ENCODE results near the gene COL9A3. TPM values are rescaled to one million over a fixed set of nuclear protein-coding genes. Genes with fewer than 3 reads are reported as not detected.

The COL9A3 gene
- total RNA-seq, 1 donor from 2014 or later = not detected

DNA sequence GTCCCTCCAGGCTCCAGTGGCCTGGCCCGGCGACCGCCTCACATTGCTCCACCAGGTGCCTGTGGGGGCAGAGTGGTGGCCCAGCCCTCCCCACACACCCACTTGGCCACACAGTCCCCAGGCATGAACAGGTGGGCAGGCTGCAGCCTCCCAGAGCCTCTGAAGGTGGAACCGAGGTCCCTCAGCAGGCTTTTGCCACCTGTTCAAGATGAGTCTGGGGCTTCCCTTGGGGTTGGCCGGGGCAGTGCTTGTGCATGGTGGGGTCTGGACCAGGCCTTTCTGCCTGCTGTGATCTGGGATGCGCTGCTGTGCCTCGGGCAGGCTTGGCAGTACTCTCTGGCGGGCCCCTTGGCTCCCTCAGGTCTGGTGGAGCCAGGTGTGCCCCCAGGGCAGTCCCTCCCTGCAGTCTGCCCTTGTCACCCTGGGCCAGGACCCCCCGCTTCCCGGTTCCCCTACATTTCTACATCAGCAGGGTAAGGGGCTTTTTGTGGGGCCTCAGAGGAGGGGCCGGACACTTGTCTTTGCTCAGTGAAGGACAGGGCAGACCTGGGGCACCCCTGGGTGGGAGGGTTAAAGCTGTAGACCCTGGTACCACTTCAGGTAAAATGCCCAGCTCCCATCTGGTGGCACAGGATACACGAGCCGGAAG lies 2.7 kb upstream of the COL9A3 start:
- FAIRE-seq = no peak
- no peak overlapping the region for H3K4me3 ChIP-seq (ENCODE audit: low read depth, low read length)
- TF ChIP-seq, protein P1, sequence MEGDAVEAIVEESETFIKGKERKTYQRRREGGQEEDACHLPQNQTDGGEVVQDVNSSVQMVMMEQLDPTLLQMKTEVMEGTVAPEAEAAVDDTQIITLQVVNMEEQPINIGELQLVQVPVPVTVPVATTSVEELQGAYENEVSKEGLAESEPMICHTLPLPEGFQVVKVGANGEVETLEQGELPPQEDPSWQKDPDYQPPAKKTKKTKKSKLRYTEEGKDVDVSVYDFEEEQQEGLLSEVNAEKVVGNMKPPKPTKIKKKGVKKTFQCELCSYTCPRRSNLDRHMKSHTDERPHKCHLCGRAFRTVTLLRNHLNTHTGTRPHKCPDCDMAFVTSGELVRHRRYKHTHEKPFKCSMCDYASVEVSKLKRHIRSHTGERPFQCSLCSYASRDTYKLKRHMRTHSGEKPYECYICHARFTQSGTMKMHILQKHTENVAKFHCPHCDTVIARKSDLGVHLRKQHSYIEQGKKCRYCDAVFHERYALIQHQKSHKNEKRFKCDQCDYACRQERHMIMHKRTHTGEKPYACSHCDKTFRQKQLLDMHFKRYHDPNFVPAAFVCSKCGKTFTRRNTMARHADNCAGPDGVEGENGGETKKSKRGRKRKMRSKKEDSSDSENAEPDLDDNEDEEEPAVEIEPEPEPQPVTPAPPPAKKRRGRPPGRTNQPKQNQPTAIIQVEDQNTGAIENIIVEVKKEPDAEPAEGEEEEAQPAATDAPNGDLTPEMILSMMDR (IDR thresholded peaks at IDR 0.05; ENCODE audit: insufficient read depth, low read length, severe bottlenecking) = no peak
- peaks cover 18% of the 10 kb centered on the region for H3K36me3 ChIP-seq (ENCODE audit: control insufficient read depth, insufficient read depth, low read length)
- H3K27me3 ChIP-seq (ENCODE audit: control insufficient read depth, insufficient read depth, low read length) = peaks cover 25% of the 10 kb centered on the region
- DNase-seq (ENCODE audit: low read depth) = no peak

DNA sequence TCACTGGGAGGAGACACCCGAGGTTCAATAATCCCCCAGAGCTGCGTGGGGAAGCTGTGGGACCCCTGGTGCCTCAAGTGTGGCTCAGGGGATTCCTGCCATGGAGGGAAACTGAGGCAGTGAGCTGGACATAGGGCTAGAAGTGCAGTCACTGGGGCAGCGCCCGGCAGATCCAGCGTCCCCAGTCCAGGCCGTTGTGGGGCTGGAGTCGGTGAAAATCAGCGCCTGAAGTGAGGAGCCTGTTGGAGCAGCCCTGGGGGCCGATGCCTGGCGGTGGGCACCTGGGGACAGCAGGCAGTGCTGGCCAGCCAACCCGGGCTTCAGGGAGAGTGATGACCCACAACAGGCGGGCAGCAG lies 2.2 kb upstream of the COL9A3 start:
- peaks cover 16% of the 10 kb centered on the region for H3K36me3 ChIP-seq (ENCODE audit: control insufficient read depth, insufficient read depth, low read length)
- no peak for DNase-seq (ENCODE audit: low read depth)
- peaks cover 25% of the 10 kb centered on the region for H3K27me3 ChIP-seq (ENCODE audit: control insufficient read depth, insufficient read depth, low read length)
- no peak overlapping the region for H3K4me3 ChIP-seq (ENCODE audit: low read depth, low read length)
- FAIRE-seq = no peak
- TF ChIP-seq, protein P1 (IDR thresholded peaks at IDR 0.05; ENCODE audit: insufficient read depth, low read length, severe bottlenecking) = no peak

GRCh38 chr20:62815066-62815991 lies 1.5 kb upstream of the COL9A3 start:
- Histone ChIP-seq H3K36me3 (ENCODE audit: control insufficient read depth, insufficient read depth, low read length) (peaks cover 10% of the 10 kb centered on the region), H3K27me3 (ENCODE audit: control insufficient read depth, insufficient read depth, low read length) (peaks cover 25% of the 10 kb centered on the region), H3K4me3 (ENCODE audit: low read depth, low read length) (no peak overlapping the region)
- DNase-seq (ENCODE audit: low read depth) (peak; percentile 49), FAIRE-seq (no peak)
- TF ChIP-seq, protein P1 (IDR thresholded peaks at IDR 0.05; ENCODE audit: insufficient read depth, low read length, severe bottlenecking) = no peak

- H3K4me3 ChIP-seq (ENCODE audit: low read depth, low read length) = no peak overlapping the region
- H3K27me3 ChIP-seq (ENCODE audit: control insufficient read depth, insufficient read depth, low read length) = peaks cover 25% of the 10 kb centered on the region
- no peak for DNase-seq (ENCODE audit: low read depth)
- TF ChIP-seq, protein P1 (IDR thresholded peaks at IDR 0.05; ENCODE audit: insufficient read depth, low read length, severe bottlenecking) = no peak
- FAIRE-seq = no peak
- peaks cover 7% of the 10 kb centered on the region for H3K36me3 ChIP-seq (ENCODE audit: control insufficient read depth, insufficient read depth, low read length)
These were observed 593 bp upstream of the COL9A3 start for GRCh38 chr20:62816031-62816883.

- no peak for FAIRE-seq
- TF ChIP-seq, protein P1 (IDR thresholded peaks at IDR 0.05; ENCODE audit: insufficient read depth, low read length, severe bottlenecking) = no peak
- peaks cover 25% of the 10 kb centered on the region for H3K27me3 ChIP-seq (ENCODE audit: control insufficient read depth, insufficient read depth, low read length)
- no peak for DNase-seq (ENCODE audit: low read depth)
- H3K36me3 ChIP-seq (ENCODE audit: control insufficient read depth, insufficient read depth, low read length) = peaks cover 2% of the 10 kb centered on the region
- H3K4me3 ChIP-seq (ENCODE audit: low read depth, low read length) = no peak overlapping the region
These were observed 1.2 kb downstream of the COL9A3 start for GRCh38 chr20:62817975-62818591.

Data from bronchial epithelial cell (primary cell).